NCI-H2029 treated with DMSO at 0.1 percent for 48 hours (cell line): Measurements from ENCODE around the gene KRT83.
A peak's percentile ranks its signal among the peaks of the same experiment; 100 is the strongest.
"Not testable (repeated sequence)": the region's sequence is repeated elsewhere in the genome, so short reads cannot be mapped to it uniquely, and the experiment has no call there.

Experiments used
- DNase-seq: peaks from one replicate; lab custom pipeline; 2025; lab: John Stamatoyannopoulos, UW

The KRT83 gene

DNA sequence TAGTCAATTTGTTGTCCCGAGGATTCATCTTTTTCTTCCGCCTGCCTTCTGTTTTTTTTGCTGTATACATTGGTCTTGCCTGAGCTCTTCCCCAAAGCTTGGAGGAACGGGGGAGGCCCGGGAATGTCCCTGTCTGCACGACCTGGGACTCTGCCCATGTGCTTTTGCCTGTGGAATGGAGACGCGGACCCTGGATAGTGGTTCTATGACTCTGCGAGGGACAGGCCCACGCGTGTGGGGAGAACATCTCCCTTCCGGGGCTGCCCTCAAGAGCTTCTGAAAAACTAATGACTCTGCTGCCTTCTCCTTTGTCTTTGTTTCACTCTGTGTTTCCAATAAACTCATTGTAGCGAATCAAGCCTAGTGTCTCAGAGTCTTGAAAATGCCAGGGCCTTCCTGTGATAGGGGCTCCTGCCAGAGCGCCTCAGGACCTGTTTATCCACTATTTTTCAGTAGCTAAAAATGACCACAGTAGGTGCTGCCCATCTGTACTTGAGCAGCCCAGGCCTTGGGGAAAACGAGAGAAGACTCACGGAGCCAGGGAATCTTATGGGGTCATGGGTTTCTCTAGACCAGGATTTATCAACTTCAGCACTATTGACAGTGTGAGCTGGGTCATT, 12.3 kb downstream of the KRT83 start:
- DNase-seq = no peak

DNA sequence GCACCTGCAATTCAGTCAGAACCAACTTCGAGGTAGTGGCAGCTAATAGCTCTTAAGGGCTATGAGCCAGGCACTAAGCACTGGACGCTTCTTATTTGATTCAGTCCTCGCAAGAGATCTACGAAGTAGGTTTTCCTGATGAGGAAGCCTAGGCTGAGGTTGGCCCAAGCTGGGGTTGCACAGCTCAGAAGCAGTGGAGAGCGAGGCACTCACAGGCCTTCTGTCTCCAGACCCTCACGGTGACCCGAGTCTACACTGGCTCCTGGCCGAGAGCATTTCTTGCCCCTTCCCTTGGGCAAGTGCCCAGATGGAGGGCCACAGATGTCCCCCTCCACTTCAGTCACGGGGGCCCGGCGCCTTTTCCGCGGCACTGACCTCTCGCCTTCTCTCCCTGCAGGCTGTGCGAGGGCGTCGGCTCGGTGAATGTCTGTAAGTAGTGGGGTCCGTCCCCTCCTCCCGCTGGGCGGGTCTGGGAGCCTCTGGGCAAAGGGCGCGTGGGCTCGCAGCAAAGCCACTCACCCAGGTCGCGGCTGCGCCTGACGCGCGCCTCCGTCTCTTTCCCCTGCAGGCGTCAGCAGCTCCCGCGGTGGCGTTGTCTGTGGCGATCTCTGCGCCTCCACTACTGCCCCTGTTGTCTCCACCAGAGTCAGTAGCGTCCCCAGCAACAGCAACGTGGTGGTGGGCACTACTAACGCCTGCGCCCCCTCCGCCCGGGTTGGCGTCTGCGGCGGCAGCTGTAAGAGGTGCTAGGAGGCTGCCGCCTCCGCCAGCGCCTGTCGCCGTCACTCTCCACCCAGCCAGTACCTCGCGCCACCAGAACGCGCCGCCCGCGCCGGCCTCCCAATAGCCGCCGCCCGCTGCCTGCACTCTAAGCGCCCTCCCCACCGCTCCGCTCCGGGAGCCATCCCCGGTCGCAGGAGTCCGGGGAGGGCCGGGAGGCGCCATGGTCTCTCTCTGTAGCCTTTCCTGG, 13.1 kb downstream of the KRT83 start:
- peak; percentile 31 for DNase-seq

DNA sequence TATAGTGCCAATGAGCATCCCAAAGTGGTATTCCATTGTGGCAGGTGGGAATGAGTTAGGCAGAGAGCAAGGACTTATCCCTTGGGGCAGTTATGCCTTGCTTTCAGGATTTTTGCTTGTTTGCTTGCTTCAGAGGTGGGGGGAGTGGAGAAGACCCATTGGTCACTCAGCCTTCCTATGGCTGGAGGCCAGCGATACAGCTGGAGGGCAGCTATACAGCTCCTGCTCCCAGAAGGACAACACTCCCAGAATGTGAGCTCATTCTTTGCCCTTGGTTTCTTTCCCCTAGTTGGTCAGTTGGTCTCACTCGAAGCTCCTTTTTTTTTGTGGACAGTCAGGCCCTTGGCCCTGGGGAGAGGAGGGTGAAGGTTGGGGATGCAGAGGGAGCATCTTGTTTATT, 14.5 kb downstream of the KRT83 start:
- no peak for DNase-seq

DNA sequence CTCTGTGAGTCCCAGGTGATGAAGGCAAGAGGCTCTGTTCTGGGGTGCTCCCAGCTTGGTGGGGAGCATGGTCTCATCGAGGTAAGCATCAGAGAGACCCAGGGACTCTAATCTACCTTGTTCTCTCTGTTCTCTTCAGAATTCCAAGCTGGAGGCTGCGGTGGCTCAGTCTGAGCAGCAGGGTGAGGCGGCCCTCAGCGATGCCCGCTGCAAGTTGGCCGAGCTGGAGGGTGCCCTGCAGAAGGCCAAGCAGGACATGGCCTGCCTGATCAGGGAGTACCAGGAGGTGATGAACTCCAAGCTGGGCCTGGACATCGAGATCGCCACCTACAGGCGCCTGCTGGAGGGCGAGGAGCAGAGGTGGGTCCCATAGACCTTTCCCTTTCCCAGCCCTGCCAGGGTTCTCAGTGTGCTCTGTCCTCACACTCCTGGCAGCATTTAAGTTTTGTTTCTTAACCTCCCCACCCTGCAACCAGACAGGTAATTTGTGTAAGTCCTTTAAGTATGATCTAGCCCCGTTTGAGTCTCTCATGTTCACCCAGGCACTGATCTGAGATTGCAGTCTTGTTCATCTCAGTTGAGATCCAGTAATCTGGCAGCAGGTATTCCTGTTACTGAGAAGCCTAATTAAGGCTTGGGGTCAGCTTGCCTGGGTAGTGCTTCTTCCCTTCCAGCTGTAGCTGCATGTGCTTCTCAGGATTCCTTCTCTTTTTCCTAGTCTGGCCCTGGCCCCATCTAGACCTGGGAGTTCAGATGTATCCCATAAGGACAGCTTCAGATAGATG, 15.1 kb downstream of the KRT83 start:
- no peak for DNase-seq

DNA sequence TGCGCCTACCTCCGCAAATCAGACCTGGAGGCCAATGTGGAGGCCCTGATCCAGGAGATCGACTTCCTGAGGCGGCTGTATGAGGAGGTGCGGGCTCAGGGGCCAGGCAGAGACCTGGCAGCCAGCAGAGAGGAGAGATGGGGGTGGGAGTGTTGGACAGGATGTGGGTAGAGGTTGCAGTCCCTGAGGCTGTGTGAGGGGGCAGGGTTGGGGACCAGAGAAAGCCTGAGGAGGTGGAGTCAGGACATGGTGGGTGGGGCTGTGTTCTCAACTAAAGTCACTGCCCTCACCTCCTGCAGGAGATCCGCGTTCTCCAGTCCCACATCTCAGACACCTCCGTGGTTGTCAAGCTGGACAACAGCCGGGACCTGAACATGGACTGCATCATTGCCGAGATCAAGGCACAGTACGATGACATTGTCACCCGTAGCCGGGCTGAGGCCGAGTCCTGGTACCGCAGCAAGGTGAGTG, 16.2 kb downstream of the KRT83 start:
- not testable (repeated sequence) for DNase-seq

DNA sequence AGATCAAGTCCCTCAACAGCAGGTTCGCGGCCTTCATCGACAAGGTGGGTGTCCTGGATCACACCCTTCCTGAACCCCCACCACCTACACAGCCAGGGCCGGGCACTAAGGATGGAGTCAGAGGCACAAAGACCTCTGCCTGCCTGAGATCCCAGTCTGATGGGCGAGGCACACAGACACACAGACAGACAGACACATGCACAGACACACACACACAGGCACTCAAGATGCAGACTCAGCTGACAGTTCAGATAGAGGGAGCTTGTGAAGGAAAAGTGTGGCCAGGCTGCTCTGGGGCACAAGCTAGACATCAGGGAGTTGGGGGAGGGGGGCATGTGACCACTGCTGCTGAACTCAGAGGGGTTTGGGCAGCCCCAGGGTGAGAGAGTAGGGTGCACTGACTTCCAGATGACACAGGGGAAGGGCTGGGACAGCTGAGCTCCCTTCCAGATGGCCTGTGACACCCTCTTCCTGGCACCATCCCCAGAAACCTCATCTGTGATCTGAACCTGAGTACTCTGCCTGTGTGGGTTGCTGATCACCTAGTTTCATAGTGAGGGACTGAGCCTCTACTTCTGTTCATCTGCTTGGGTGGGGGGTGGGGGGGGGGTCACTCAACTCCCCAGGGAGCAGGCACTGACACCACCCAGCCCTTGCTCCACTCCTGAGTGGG, 18.8 kb downstream of the KRT83 start:
- not testable (repeated sequence) for DNase-seq

DNA sequence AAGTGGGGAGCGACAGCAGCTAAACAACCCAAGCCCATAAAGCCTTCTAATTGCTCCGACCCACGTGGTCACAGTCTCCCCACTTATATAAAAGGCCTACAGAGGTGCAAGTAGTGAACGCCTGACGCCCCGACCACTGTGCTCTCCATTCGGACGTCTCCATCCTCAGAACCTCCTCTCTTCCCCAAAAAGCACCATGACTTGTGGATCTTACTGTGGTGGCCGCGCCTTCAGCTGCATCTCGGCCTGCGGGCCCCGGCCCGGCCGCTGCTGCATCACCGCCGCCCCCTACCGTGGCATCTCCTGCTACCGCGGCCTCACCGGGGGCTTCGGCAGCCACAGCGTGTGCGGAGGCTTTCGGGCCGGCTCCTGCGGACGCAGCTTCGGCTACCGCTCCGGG, 19.5 kb downstream of the KRT83 start:
- not testable (repeated sequence) for DNase-seq

DNA sequence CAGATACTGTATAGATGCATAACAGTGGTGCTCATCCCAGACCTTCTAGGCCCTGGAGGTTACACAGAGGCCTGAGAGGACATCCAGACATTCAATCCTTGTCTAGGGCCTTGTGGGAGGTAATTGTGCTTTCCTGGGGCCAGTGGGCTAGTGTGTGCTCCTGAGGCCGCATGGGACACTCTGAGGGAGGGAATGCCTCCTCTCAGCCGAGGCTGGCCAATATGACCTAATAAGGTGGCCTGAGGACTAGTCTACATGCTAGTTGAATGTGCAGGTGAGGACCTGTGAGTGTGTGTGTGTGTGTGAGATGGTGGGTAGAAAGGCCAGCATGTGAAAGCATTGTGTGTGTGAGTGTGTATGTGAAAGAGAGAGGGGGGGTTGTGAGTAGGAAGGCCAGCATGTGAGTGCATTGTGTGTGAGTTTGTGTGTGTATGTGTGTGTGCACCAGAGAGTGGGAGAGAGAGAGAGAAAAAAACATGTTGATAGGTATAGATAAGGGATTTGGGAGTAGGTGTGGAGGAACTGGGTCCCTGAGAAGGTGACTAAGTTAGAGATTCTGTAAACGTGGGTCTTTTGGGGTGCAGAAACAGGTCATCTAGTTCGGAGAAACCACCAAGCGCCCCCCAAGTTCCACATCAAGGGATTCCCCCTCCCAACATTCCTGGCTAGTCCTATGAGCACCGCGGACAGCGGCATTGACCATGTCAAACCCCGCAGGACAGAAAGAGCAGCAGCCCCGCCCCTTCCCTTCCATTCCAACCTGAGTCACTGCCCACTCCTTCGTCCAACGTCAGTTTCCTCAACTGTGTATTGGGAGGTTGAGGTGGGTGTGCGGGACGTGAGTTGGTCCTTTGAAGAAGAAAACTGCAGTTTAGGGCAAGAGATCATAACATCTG, 20.2 kb downstream of the KRT83 start:
- DNase-seq = no peak

DNA sequence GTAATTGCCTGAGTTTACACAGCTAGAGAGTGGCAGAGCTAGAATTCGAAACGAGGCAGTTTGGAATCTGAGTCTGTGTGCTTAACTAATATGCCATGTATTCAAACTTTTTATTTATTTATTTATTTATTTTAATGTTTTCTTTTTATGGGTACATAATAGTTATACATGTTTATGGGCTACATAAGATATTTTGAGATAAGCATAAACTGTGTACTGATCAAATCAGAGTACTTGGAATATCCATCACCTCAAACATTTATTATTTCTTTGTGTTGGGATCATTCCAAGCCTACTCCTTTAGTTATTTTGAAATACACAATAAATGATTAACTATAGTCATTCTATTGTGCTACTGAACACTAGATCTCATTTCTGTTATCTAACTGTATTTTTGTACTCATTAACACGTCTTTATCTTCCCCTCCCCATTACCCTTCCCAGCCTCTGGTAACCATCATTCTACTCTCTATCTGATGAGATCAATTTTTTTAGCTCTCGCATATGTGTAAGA, 22.5 kb downstream of the KRT83 start:
- DNase-seq = no peak

DNA sequence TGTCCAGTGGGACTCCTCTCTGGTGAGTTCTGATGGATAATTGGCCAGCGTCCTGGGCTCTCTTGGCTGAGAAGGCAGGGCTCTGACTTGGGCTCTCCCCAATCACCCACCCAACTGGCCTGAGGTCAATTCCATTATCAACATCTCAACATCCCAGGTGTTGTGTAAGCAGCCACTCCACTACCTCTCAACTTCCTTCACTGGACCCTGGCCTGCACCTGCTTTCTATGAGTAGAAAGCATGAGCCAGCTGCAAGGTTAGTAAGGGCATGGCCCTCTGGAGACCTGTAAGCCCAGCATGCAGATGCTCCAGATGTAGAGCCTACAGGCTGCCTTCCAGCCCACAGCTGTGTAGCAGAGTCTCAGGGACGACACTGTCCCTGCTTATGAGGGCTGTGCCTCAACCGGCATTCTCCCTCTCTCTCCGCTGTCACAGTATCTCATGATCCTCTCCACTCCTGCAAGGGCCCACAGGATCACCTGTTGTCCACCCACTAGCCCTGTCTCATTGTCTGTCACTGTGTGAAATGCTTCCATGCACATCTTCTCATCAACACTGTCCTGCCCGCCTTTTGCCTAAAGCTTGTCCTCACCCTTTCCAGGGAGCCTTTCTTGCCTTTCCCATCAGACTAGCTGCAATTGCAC, 24.5 kb downstream of the KRT83 start:
- no peak for DNase-seq

DNA sequence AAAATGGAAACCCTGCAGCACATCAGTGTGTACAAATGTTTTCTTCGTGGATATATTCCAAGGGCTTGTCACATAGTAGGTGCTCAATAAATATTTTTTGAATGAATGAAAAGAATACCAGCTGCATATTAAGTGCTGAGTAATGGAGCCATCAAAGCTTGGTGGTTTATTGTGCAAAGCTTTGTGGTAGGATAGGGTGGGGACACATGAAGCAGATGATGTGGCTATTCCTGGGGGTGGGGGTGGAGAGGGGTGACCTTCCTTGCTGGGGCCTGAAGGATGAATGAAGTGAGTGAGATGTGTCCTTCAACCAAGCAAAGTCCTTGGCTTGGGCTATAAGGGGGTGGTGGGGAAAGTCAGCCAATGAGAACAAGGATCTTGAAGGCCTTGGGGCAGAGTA, 25.5 kb downstream of the KRT83 start:
- DNase-seq = no peak

DNA sequence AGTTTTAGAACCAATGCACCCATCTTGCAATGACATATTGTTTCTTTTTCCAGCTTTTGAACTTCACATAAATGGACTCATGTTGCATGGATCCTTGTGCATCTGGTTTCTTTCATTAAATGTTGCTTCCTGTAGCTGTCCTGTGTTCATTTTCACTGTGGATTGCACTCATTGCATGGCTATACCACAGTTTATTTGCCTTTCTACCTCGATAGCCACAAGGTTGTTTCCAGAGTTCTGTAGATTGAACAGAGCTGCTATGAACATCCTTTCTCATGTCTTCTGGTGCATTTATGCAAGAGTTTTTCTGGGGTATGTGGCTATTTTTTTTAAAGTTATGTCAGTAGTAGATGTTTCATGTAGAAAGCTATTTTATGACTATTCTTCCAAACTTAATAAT, 26.4 kb downstream of the KRT83 start:
- DNase-seq = no peak

DNA sequence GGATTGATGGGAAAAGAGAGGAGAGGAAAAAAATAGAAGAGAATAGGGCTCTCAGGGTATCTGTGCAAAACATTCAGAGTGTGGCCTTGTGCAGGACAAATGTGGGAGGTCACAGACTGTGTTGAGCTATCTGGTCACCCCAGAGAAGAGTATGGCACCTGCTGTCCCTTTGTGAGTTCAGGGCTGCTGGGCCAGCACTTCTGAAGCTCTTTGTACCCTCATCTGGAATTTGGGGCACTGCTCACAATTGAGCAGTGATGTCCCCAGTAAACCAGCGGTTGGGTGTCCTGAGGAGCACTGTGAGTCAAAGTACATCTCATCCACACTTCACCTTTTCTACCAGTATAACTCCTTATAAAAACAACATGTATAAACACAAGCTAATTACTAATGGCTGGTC, 27.3 kb downstream of the KRT83 start:
- DNase-seq = no peak

DNA sequence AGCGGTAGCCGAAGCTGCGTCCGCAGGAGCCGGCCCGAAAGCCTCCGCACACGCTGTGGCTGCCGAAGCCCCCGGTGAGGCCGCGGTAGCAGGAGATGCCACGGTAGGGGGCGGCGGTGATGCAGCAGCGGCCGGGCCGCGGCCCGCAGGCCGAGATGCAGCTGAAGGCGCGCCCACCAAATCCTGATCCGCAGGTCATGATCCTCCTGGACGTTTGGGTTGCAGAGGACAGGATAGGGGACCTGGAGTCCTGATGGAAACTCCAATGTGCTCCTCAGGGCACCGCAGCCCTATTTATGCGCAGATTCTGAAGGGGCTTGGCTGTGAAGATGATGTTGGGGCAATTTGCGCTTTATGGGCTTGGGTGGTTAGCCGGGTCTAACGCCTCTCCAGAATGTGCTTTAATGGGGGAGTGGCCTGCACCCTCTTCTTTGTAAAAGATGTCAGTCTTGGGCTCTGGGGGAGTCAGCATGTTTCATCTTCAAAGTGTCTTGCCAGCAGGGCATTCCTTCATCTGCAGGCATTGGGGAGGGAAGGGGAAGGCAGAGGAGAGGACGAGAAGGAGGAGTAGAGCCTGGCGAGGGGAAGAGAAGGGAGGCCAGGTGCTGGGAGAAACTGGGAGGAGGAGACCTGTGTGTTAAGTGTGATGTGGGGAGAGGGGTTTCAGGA, 29.8 kb downstream of the KRT83 start, which contains the start of gene KRT81:
Gene KRT81 (minus strand): TSS at position 268 of the 669 bp plus-strand sequence. CDS start 69 bp downstream, at position 199.
- DNase-seq = no peak

DNA sequence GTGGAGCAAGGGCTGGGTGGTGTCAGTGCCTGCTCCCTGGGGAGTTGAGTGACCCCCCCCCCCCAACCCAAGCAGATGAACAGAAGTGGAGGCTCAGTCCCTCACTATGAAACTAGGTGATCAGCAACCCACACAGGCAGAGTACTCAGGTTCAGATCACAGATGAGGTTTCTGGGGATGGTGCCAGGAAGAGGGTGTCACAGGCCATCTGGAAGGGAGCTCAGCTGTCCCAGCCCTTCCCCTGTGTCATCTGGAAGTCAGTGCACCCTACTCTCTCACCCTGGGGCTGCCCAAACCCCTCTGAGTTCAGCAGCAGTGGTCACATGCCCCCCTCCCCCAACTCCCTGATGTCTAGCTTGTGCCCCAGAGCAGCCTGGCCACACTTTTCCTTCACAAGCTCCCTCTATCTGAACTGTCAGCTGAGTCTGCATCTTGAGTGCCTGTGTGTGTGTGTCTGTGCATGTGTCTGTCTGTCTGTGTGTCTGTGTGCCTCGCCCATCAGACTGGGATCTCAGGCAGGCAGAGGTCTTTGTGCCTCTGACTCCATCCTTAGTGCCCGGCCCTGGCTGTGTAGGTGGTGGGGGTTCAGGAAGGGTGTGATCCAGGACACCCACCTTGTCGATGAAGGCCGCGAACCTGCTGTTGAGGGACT, 30.6 kb downstream of the KRT83 start:
- DNase-seq = not testable (repeated sequence)

DNA sequence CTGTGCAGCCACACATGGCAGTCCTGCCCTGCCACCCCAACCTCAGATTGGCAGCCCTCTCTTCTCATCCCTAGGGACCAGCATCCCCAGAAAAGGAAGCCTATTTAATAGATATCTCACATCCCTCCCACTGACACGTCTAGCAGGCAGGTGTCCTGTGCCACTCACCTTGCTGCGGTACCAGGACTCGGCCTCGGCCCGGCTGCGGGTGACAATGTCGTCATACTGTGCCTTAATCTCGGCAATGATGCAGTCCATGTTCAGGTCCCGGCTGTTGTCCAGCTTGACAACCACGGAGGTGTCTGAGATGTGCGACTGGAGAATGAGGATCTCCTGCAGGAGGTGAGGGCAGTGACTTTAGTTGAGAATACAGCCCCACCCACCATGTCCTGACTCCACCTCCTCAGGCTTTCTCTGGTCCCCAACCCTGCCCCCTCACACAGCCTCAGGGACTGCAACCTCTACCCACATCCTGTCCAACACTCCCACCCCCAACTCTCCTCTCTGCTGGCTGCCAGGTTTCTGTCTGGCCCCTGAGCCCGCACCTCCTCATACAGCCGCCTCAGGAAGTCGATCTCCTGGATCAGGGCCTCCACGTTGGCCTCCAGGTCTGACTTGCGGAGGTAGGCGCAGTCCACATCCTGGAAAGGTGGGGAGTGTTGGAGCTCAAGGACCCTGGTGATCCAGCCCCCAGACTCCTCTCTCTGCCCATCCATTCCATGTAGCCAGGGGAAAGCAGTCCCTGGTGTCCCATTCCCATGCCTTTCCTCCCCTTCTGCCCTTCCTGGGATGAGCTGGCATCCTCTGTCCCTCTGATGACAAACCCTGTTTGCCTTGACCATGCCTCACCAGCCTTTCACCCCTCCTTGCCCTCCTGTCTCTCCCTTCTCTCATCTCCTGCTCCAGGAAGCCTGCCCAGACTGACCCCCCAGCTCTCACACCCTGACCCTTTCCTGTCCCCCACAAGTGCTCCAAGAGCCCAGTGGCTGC, 33.1 kb downstream of the KRT83 start:
- not testable (repeated sequence) for DNase-seq
